ENCODE results near the gene KIF22. TPM values are rescaled to one million over a fixed set of nuclear protein-coding genes. Genes with fewer than 3 reads are reported as not detected.
A peak's percentile ranks its signal among the peaks of the same experiment; 100 is the strongest.
"Not testable (repeated sequence)": the region's sequence is repeated elsewhere in the genome, so short reads cannot be mapped to it uniquely, and the experiment has no call there.

Gene KIF22
- total RNA-seq, 4 donors from 2014 or later, result 31.9 to 157 (median 72.8) TPM

DNA sequence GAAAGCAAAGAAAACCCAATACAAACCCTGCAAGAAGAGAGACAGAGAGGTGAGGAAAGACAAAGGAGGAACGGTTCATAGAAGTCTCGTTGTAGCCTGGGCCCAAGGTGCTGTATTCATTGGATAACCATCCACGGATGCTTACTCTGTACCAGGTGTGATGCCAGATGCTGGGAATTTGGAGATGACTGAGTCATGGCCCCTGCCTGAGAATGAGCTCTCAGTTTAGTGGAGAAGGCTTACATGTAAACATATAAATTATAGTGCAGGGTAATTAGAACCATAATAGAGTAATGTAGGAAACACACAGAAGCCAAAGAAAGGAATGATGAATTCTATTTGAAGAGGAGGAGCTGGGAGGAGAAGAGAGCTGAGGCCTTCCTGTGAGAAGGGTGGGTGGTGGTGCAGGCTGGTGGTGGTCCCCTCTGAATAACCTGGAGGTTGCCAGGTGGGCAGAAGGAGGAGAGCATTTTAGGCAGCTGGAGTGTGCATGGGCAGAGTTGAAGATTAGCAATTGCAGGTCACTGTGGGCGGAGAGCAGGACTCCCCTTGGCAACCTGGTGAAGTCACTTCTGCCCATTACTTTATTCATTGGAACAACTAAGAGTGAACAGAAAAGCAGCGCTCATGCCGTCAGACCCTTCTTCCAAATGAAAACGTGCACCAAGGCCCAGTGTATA, 20.2 kb upstream of the KIF22 start:
- peaks cover 0 to 3% (median 0%) of the 10 kb centered on the region in 4 donors for H3K4me1 ChIP-seq
- no peaks in the 10 kb centered on the region for H3K9me3 ChIP-seq
- DNase-seq, result no peak
- H3K4me3 ChIP-seq, result no peak overlapping the region
- H3K27me3 ChIP-seq, result no peaks in the 10 kb centered on the region
- TF ChIP-seq POLR2A (IDR thresholded peaks at IDR 0.05), result no peak
- no peak overlapping the region for H3K27ac ChIP-seq
- no peaks in the 10 kb centered on the region for H3K36me3 ChIP-seq

DNA sequence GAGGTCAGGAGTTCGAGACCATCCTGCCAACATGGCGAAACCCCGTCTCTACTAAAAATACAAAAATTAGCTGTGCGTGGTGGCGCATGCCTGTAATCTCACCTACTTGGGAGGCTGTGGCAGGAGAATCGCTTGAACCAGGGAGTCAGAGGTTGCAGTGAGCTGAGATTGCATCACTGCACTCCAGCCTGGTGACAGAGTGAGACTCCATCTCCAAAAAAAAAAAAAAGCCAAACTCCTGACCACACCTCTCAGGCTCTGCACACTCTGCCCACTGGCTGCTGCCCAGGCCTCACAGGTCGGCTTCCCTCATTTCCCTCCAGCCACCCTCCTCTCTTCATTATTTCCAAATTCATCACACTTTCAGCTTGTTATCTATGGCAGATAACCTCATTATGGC, 18.2 kb upstream of the KIF22 start:
- DNase-seq, H3K9me3 ChIP-seq, H3K27ac ChIP-seq, H3K4me1 ChIP-seq, H3K4me3 ChIP-seq, H3K36me3 ChIP-seq, H3K27me3 ChIP-seq: not testable (repeated sequence)

DNA sequence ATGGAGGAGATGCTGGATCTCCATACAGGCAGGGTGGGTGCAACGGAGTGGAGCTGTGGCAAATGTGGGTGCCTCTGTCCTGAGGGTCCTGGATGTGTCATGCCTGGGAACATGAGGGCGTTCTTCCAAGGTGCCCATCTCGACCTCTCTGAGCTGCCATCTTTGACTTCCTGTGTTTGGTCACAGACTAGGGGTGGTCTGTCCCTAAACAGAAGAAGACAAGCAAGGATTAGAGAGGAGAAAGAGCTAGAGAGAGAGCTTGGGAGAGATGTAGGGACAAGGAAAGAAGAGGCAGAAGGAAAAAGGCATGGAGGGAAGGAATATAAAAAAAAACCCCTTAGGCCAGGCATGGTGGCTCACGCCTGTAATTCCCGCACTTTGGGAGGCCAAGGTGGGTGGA, 15.8 kb upstream of the KIF22 start:
- H3K9me3 ChIP-seq, result no peaks in the 10 kb centered on the region
- no peaks in the 10 kb centered on the region for H3K4me1 ChIP-seq
- H3K27ac ChIP-seq, result no peak overlapping the region
- H3K27me3 ChIP-seq, result no peaks in the 10 kb centered on the region
- H3K36me3 ChIP-seq, result peaks cover 0 to 6% (median 0%) of the 10 kb centered on the region in 3 donors
- no peak overlapping the region for H3K4me3 ChIP-seq
- DNase-seq, result no peak
- no peak for TF ChIP-seq POLR2A (IDR thresholded peaks at IDR 0.05)
- TF ChIP-seq, protein P1, sequence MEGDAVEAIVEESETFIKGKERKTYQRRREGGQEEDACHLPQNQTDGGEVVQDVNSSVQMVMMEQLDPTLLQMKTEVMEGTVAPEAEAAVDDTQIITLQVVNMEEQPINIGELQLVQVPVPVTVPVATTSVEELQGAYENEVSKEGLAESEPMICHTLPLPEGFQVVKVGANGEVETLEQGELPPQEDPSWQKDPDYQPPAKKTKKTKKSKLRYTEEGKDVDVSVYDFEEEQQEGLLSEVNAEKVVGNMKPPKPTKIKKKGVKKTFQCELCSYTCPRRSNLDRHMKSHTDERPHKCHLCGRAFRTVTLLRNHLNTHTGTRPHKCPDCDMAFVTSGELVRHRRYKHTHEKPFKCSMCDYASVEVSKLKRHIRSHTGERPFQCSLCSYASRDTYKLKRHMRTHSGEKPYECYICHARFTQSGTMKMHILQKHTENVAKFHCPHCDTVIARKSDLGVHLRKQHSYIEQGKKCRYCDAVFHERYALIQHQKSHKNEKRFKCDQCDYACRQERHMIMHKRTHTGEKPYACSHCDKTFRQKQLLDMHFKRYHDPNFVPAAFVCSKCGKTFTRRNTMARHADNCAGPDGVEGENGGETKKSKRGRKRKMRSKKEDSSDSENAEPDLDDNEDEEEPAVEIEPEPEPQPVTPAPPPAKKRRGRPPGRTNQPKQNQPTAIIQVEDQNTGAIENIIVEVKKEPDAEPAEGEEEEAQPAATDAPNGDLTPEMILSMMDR (IDR thresholded peaks at IDR 0.05), result no peak

DNA sequence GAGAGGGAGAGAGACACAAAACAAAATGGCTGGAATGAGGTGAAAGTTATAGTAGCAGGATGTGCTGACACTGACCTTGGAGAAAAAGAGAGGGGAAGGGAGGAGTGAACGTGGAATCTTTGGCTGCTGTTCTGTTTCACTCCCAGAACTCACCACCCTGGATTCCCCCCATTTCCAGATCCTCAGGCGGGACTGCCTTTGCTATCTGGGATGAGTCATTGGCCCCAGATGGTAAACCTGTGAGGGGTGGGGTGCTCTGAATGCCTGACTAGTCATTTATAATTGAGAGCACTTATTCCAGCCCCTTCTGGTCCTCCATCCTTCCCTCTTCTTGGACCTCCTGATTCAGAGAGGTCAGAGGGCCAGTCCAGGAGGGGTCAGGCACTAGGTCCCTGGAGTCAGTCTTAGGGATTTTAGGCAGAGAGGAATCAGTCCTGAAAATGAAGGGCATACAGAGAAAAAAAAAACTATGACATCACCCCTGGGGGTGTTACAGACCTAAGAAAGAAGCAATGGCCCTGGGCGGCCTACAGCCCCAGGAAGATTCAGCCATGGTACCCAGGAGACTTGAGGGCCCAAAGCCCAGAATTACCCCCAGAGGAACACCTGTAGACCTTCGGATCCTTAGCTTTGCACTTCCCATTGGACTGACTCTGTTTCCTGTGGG, 14.7 kb upstream of the KIF22 start:
- Histone ChIP-seq H3K4me3 (no peak overlapping the region), H3K4me1 (no peaks in the 10 kb centered on the region), H3K27ac (peak overlapping the region in 1 of 4 donors; percentile 20), H3K36me3 (peaks cover 0 to 6% (median 0%) of the 10 kb centered on the region in 3 donors), H3K27me3 (no peaks in the 10 kb centered on the region), H3K9me3 (no peaks in the 10 kb centered on the region)
- DNase-seq, result no peak
- no peak for TF ChIP-seq POLR2A (IDR thresholded peaks at IDR 0.05)
- TF ChIP-seq, protein P1 (IDR thresholded peaks at IDR 0.05), result no peak

DNA sequence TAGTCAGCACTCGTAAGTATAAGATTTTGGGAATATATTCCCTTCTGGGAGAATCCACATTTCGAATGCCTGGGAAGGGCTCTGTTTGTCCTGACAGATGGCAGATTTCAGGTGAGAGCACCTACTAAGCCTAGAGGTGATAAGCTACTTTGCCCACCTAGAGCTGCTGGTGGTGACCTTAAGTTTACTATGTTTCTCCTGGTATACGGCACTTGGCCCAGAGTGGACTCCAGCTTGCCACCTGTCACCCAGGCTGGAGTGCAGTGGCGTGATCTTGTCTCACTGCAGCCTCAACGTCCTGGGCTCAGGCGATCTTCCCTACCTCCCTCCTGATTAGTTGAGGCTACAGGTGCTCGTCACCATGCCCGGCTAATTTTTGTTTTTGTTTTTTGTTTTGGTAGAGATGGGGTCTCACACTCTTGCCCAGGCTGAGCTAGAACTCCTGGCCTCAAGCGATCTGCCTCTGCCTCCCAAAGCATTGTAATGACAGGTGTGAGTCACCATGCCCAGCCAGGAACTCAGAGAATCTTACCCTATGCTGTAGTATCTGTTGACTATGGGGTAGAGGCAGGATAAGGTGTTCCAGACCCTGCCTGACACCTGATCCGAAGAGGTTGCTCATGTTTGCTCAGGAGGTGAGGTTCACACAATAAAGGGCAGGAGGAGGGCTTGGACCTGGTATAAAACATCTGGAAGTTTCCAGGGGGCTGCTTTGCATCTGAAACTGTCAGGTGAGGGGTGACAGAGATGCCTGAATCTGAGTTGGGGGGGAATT, 12.8 kb upstream of the KIF22 start, which contains the start of gene ZG16:
Gene ZG16 (plus strand): TSS at position 681 of the 775 bp plus-strand sequence. CDS start 1,011 bp downstream, outside the sequence.
- no peak for DNase-seq
- Histone ChIP-seq H3K9me3 (no peaks in the 10 kb centered on the region), H3K4me3 (peak within 1 kb of the TSS in 1 of 4 donors; percentile 16), H3K27me3 (no peaks in the 10 kb centered on the region), H3K36me3 (peaks cover 0 to 6% (median 0%) of the 10 kb centered on the region in 3 donors), H3K4me1 (no peaks in the 10 kb centered on the region), H3K27ac (peak within 1 kb of the TSS in 2 of 4 donors; percentile 34 to 59)
- TF ChIP-seq, protein P1 (IDR thresholded peaks at IDR 0.05), result no peak
- TF ChIP-seq POLR2A (IDR thresholded peaks at IDR 0.05), result no peak

DNA sequence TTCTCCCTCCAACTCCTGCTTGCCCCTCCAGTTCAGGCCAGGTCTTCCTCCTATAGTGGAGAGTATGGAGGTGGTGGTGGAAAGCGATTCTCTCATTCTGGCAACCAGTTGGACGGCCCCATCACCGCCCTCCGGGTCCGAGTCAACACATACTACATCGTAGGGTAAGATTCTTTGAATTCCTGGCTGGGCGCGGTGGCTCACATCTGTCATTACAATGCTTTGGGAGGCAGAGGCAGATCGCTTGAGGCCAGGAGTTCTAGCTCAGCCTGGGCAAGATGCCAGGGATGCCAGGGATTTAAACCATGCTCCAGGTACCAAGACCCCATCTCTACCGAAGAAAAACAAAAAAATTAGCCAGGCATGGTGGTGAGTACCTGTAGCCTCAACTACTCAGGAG, 11.1 kb upstream of the KIF22 start:
- no peaks in the 10 kb centered on the region for H3K9me3 ChIP-seq
- H3K4me1 ChIP-seq, result no peaks in the 10 kb centered on the region
- H3K27me3 ChIP-seq, result no peaks in the 10 kb centered on the region
- peaks cover 0 to 6% (median 0%) of the 10 kb centered on the region in 3 donors for H3K36me3 ChIP-seq
- DNase-seq, result no peak
- TF ChIP-seq, protein P1 (IDR thresholded peaks at IDR 0.05), result no peak
- TF ChIP-seq POLR2A (IDR thresholded peaks at IDR 0.05), result no peak
- peak overlapping the region in 2 of 4 donors; percentile 34 to 59 for H3K27ac ChIP-seq
- peak overlapping the region in 1 of 4 donors; percentile 16 for H3K4me3 ChIP-seq

DNA sequence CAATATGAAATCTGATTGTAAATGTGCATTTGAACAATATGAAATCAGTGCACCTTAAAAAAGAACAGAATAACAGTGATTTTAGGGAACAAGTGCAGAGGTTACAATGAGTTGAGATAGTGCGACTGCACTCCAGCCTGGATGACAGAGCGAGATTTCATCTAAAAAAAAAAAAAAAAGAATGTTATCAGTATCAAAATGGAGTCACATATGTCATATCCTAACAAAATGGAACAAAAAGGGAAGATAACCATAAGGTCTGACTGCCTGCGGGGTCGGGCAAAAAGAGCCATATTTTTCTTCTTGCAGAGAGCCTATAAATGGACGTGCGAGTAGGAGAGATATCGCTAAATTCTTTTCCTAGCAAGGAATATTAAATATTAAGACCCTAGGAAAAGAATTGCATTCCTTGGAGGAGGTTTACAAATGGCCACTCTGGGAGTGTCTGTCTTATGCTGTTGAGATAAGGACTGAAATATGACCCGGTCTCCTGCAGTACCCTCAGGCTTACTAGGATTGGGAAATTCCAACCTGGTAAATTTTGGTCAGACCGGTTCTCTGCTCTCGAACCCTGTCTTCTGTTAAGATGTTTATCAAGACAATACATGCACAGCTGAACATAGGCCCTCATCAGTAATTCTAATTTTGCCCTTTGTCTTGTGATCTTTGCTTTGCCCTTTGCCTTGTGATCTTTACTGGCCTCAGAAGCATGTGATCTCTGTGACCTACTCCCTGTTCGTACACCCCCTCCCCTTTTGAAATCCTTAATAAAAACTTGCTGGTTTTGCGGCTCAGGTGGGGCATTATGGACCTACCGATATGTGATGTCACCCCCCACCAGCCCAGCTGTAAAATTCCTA, 7.2 kb upstream of the KIF22 start:
- H3K27ac ChIP-seq, H3K4me3 ChIP-seq, H3K4me1 ChIP-seq, H3K36me3 ChIP-seq, H3K9me3 ChIP-seq, DNase-seq, H3K27me3 ChIP-seq: not testable (repeated sequence)

Data from Peyer's patch (tissue), 4 donors.